Neural progenitor cell (in vitro differentiated cells): Measurements from ENCODE around the gene PLA2G2A.

ENCODE experiments used
- EZH2 ChIP-seq: fragments of 200-600 bp; sonication (generic); IDR thresholded peaks from 2 replicates; pipeline ENCODE4 v1.6.1; 2017; ENCODE audit warnings: antibody characterized with exemption, mild to moderate bottlenecking, moderate library complexity
- EZH2phosphoT487 ChIP-seq: fragments of 200-600 bp; sonication (generic); IDR thresholded peaks from 2 replicates; pipeline ENCODE4 v1.6.1; 2017; ENCODE audit warnings: antibody characterized with exemption
- TF ChIP-seq, protein P1 (sequence below): fragments of 200-600 bp; sonication (generic); IDR thresholded peaks from 2 replicates; pipeline ENCODE4 v1.5.1; 2017; ENCODE audit warnings: antibody characterized with exemption, mild to moderate bottlenecking

DNA sequence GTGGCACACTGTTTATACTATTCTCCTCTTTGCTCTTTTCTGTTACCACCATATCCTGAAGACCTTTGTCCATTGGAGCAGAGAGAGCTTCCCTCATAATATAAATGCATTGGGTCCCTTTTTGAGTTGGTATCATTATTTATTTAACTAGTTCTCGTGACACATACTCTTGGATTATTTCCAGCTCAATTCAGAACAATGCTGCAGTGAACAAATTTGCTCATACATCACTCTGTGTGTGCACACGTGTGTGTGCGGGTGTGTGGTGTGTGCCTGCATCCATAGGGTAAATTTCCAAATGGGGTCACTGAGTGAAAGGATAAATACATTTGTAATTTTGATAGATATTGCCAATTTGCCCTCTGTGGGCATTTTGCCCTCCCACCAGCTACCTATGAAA, 5.8 kb downstream of the PLA2G2A start:
- TF ChIP-seq EZH2: no peak
- TF ChIP-seq, protein P1, sequence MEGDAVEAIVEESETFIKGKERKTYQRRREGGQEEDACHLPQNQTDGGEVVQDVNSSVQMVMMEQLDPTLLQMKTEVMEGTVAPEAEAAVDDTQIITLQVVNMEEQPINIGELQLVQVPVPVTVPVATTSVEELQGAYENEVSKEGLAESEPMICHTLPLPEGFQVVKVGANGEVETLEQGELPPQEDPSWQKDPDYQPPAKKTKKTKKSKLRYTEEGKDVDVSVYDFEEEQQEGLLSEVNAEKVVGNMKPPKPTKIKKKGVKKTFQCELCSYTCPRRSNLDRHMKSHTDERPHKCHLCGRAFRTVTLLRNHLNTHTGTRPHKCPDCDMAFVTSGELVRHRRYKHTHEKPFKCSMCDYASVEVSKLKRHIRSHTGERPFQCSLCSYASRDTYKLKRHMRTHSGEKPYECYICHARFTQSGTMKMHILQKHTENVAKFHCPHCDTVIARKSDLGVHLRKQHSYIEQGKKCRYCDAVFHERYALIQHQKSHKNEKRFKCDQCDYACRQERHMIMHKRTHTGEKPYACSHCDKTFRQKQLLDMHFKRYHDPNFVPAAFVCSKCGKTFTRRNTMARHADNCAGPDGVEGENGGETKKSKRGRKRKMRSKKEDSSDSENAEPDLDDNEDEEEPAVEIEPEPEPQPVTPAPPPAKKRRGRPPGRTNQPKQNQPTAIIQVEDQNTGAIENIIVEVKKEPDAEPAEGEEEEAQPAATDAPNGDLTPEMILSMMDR: no peak
- no peak for TF ChIP-seq EZH2phosphoT487
